Activated naive CD4-positive, alpha-beta T cell (primary cell): Measurements from ENCODE around the gene GPR149.

Source experiments
- DNase-seq, 4 experiments: peaks; one replicate each; lab custom pipeline; 2025; lab: John Stamatoyannopoulos, UW

Gene GPR149

GRCh38 chr3:154338570-154338969 is 91.4 kb downstream of the GPR149 start:
- no peak for DNase-seq

DNA sequence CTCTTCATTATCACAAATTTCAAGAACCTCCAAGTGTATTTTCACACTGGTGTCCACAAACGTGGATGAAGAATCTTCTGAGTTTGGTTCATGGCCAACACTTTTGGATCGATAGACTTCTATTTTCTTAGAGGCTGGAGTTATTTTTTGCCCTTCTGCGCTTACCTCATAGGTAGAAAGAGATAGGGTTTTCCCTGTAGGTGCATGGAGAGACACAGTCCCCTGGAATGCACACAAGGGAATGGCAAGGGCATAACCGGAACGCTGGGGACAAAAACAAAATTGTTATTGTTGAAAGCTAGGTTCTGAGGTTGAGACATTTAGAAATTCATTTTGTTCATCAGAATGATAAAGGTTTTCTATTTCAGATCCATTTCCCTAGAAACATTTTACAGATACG is 92.0 kb downstream of the GPR149 start:
- DNase-seq, result no peak

DNA sequence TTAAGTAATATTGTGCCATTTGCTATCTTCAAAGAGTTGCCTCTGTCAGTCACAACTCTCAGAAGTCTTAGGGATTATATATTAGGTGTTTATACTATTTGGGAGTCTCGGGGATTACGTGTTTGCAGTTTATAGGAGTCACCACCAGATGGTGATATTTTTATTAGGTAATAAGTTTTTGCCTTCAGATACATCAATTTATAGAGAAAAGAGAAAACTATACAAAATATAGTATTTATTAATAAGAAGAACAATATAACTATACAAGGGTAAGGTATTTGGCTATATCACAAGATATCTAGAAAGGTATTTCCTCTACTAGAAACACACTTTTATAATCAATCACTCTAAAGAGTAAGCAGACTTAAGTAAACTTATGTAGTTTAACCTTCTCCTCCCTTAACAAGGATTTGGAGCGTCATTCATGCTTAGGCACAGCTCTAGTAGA is 95.0 kb downstream of the GPR149 start:
- no peak for DNase-seq

DNA sequence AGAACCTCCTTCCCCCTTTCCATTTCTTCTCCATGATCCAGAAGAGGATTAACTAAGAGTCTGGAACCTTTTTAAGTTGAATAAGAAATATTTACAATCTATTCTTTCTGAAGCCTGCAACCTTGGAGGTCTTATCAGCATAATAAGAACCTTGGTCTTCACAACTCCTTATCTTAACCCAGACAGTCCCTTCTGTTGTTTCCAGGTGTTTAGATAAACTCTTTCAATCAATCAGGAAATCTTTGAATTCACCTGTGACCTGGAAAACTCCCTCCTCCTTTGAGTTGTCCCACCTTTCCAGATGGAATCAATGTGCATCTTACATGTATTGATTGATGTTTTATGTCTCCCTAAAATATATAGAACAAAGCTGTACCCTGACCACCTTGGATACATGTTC is 102.1 kb downstream of the GPR149 start:
- DNase-seq, result no peak

- DNase-seq, result no peak
Measured at GRCh38 chr3:154324919-154325318, 105.1 kb downstream of the GPR149 start.

- DNase-seq, result peak; percentile 66 to 80 (median 76)
Measured at GRCh38 chr3:154323891-154324738, 105.9 kb downstream of the GPR149 start, which contains the start of gene DHX36. Gene DHX36, minus strand, starts transcription at chr3:154324487. Its CDS starts 71 bp downstream, at chr3:154324416.

- DNase-seq, result no peak
Measured at GRCh38 chr3:154316974-154317767, 112.8 kb downstream of the GPR149 start.

GRCh38 chr3:154314152-154314551 is 115.8 kb downstream of the GPR149 start:
- no peak for DNase-seq

DNA sequence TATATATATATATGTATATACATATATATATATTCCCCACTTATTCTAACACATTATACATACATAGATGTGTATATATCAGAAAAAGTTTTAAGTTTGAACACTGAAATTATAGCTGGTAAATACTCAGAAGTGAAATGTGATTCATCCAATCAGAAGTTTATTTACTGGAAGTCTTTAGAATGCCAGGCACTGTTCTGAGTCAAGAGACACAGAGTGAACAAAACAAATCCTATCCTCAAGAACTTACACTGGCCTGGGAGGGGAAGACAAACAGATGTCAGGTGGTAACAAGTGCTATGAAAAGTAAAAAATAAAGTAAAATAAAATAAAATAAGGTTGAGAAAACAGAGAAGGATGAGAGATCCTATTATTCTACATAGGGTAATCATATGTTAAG is 119.2 kb downstream of the GPR149 start:
- no peak for DNase-seq

DNA sequence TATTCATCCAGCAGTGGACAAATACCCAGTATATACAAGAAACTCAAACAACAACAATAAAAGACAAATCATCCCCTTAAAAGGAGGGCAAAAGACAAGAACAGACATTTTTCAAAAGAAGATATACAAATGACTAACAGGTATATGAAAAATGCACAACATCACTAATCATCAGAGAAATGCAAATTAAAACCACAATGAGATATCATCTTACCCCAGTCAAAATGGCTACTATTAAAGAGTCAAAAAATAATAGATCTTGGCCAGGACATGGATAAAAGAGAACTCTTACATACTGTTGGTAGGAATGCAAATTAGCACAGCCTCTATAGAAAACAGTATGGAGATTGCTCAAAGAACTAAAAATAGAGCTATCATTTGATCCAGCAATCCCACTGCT is 122.6 kb downstream of the GPR149 start:
- DNase-seq, result no peak

DNA sequence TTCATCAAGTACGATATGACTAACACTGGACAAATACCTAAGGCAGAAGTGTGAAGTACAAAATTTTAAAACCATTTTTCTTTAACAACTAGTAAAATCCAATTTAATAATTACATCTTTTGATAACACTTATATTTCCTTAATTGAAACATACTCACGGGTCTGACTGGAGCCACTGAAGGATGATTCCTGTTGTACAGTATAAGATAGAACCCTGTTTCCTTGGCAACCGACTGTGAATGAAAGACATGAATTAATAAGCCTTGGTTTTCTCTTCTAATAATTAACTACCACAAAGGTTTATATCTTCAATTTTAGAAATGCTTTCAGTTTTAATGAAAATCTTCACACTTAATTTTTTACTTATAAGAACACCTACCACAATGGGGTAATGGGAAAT is 125.1 kb downstream of the GPR149 start:
- no peak for DNase-seq

GRCh38 chr3:154304116-154304786 is 125.7 kb downstream of the GPR149 start:
- no peak for DNase-seq

DNA sequence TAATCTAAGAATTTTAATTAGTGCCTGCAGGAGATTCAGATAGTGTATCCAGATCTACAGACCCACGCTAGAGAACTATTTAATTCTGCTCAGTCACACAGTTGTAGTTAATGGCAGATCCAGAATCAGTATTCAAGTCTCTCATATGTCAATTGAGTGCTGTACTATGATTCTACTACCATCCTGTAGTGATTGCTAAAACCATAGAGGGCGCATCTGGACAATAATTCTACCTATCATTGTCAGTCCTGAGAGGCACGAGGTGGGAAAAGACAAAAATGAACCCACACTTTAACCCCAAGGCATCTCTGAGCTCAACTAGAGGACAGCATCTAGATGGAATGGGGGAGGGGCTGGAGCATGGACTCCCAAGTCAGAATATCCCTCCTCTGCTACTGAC is 128.4 kb downstream of the GPR149 start:
- DNase-seq, result no peak

DNA sequence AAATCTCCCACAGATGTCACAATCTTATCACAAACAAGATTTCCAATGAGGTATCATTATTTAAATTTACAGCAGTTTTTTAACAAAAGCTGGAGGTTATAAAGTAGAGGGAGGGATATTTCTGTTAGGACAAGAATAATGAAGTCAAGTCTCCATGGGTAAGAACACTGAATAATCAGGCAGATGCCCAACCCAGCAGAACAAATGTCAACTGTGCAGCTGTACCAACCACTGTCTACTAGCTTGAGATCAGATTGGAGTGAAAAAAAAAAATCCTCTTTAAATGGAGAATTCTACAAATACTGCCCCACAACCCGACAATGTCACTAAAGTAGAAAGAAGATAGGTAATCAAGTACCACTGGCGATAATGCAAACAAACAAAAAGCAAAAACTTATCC is 136.0 kb downstream of the GPR149 start:
- DNase-seq, result no peak

DNA sequence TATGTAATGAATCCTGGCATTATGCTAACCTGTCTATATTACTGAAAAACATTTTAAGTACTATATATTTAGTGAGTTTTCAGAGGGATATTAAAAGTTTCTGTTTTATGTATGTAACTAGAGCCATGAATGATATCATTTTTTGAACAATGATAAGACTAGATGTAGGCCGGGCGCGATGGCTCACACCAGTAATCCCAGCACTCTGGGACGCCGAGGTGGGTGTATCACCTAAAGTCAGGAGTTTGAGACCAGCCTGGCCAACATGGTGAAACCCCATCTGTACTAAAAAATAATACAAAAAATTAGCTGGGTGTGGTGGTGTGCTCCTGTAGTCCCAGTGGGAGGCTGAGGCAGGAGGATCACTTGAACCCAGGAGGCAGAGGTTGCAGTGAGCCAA is 139.8 kb downstream of the GPR149 start:
- DNase-seq, result no peak
